Endothelial cell of umbilical vein (primary cell): ENCODE results near the gene GLI3. TPM values are rescaled to one million over a fixed set of nuclear protein-coding genes. Genes with fewer than 3 reads are reported as not detected.
A peak's percentile ranks its signal among the peaks of the same experiment; 100 is the strongest.

Source experiments
- BruUV-seq: library from RNA; stranded (reverse); fragments of 400-500 nt; replicated peaks from 2 replicates; lab custom pipeline; 2021; lab: Mats Ljungman, UMichigan
- CTCF ChIA-PET: fragments of 300-600, 350-600 bp; sonication (Branson Sonifier 250); formaldehyde crosslinking; loops from one replicate; lab custom pipeline; 2021; ENCODE audit warnings: antibody characterized with exemption, inconsistent platforms; lab: Charles Lee
- POLR2A ChIA-PET: fragments of 300-600, 350-600 bp; sonication (Branson Sonifier 250); formaldehyde crosslinking; loops from one replicate; lab custom pipeline; 2021; ENCODE audit warnings: antibody characterized with exemption, inconsistent platforms; lab: Charles Lee
- DNase-seq: peaks from one replicate; pipeline ENCODE4 v3.0.0-alpha.2; 2011; ENCODE audit warnings: low read depth, low spot score
- FAIRE-seq: peaks from 2 replicates; lab custom pipeline; 2011; peaks lifted over from hg19 to GRCh38; lab: Jason Lieb, UNC
- H2AFZ ChIP-seq: 2 replicates; pipeline ENCODE4 v1.6.0; 2012; ENCODE audit warnings: low read depth, low read length, control low read depth, inconsistent platforms
- H3K27ac ChIP-seq: 2 replicates; pipeline ENCODE4 v1.5.1; 2011; ENCODE audit warnings: low read depth, mild to moderate bottlenecking, control low read depth, low read length, moderate library complexity; ENCODE audit not compliant: insufficient read depth
- H3K27me3 ChIP-seq, 2 experiments: 2 replicates each; pipeline versions ENCODE4 v1.6.0 to v1.6.1; 2011; ENCODE audit warnings: low read length in 2 of 2, mixed read lengths in 1 of 2; ENCODE audit not compliant: control insufficient read depth in 2 of 2, insufficient read depth in 2 of 2
- H3K36me3 ChIP-seq, 2 experiments: 2 replicates in 1 of 2; 3 replicates in 1 of 2; pipeline ENCODE4 v1.5.1; 2011; ENCODE audit warnings: low read length in 2 of 2, mild to moderate bottlenecking in 1 of 2, moderate library complexity in 1 of 2; ENCODE audit not compliant: control insufficient read depth in 2 of 2, insufficient read depth in 2 of 2; ENCODE audit errors: extremely low read depth in 1 of 2
- H3K4me1 ChIP-seq: 3 replicates; pipeline ENCODE4 v1.5.1; 2011; ENCODE audit warnings: mild to moderate bottlenecking, low read length; ENCODE audit not compliant: control insufficient read depth, insufficient read depth; ENCODE audit errors: extremely low read depth
- H3K4me2 ChIP-seq: 2 replicates; pipeline ENCODE4 v1.6.1; 2011; ENCODE audit warnings: low read length, control low read depth, mixed read lengths; ENCODE audit not compliant: insufficient read depth
- H3K4me3 ChIP-seq, 3 experiments: fragments of 200-600 bp in 1 of 3; sonication (generic), shearing (Covaris generic) in 1 of 3; replicated peaks in 1 of 3; 2 replicates each; pipeline ENCODE4 v1.5.1; 2011 to 2016; ENCODE audit warnings: control low read depth in 3 of 3, low read length in 3 of 3, mild to moderate bottlenecking in 2 of 3, inconsistent platforms in 1 of 3, low read depth in 1 of 3, moderate library complexity in 1 of 3; ENCODE audit not compliant: insufficient read depth in 1 of 3
- H3K79me2 ChIP-seq: 2 replicates; pipeline ENCODE4 v1.6.0; 2012; ENCODE audit warnings: low read length, inconsistent platforms; ENCODE audit not compliant: control insufficient read depth, insufficient read depth
- H3K9ac ChIP-seq: replicated peaks from 2 replicates; pipeline ENCODE3; 2011; ENCODE audit warnings: low read length, control low read depth; ENCODE audit not compliant: insufficient read depth; ENCODE audit errors: extremely low read depth
- H3K9me1 ChIP-seq: replicated peaks from 3 replicates; pipeline ENCODE4 v1.6.0; 2011; ENCODE audit warnings: mild to moderate bottlenecking, low read length; ENCODE audit not compliant: control insufficient read depth, insufficient read depth; ENCODE audit errors: extremely low read depth
- H3K9me3 ChIP-seq: replicated peaks from 2 replicates; pipeline ENCODE4 v1.5.1; 2012; ENCODE audit warnings: low read length, inconsistent platforms; ENCODE audit not compliant: control insufficient read depth, insufficient read depth
- H4K20me1 ChIP-seq: replicated peaks from 2 replicates; pipeline ENCODE3; 2011; ENCODE audit warnings: mild to moderate bottlenecking, low read length; ENCODE audit not compliant: control insufficient read depth, insufficient read depth; ENCODE audit errors: extremely low read depth
- CTCF ChIP-seq, 2 donors: IDR thresholded peaks; 1 replicate in 1 of 2; 2 replicates in 1 of 2; pipeline ENCODE4 v1.5.1; 2011; ENCODE audit warnings: low read length in 2 of 2, mild to moderate bottlenecking in 2 of 2, moderate library complexity in 2 of 2, control low read depth in 1 of 2, inconsistent platforms in 1 of 2, low read depth in 1 of 2; ENCODE audit not compliant: insufficient read depth in 1 of 2; ENCODE audit errors: extremely low read depth in 1 of 2
- EZH2 ChIP-seq: IDR thresholded peaks from 2 replicates; pipeline ENCODE4 v1.6.1; 2012; ENCODE audit warnings: borderline replicate concordance, low read depth, mild to moderate bottlenecking, moderate library complexity, low read length, inconsistent platforms; ENCODE audit not compliant: severe bottlenecking
- FOS ChIP-seq: IDR thresholded peaks from 2 replicates; pipeline ENCODE4 v1.6.1; 2011; ENCODE audit warnings: mild to moderate bottlenecking, low read length, moderate library complexity, borderline replicate concordance; ENCODE audit not compliant: insufficient read depth
- GATA2 ChIP-seq: IDR thresholded peaks from 2 replicates; pipeline ENCODE4 v1.7.0; 2011; ENCODE audit warnings: low read depth, mild to moderate bottlenecking, moderate library complexity, mixed read lengths, low read length; ENCODE audit not compliant: insufficient read length, insufficient read depth
- JUN ChIP-seq: IDR thresholded peaks from 2 replicates; pipeline ENCODE4 v1.6.1; 2011; ENCODE audit warnings: borderline replicate concordance, low read depth; ENCODE audit not compliant: insufficient read length, insufficient read depth
- MAX ChIP-seq: IDR thresholded peaks from 2 replicates; pipeline ENCODE4 v1.6.1; 2011; ENCODE audit not compliant: insufficient read depth, insufficient read length
- MYC ChIP-seq: IDR thresholded peaks from one replicate; pipeline ENCODE4 v1.6.1; 2011; ENCODE audit warnings: mild to moderate bottlenecking, low read depth, low read length
- POLR2A ChIP-seq: IDR thresholded peaks from 2 replicates; pipeline ENCODE4 v1.6.1; 2012; ENCODE audit warnings: low read depth, mild to moderate bottlenecking, control low read depth, low read length
- POLR2AphosphoS5 ChIP-seq: IDR thresholded peaks from 2 replicates; pipeline ENCODE4 v1.6.1; 2012; ENCODE audit warnings: low read depth, mild to moderate bottlenecking, control low read depth, low read length, moderate library complexity; ENCODE audit not compliant: insufficient read depth
- dilution Hi-C: fragments of 300-500 bp; cut with MboI; formaldehyde crosslinking; loops from one replicate; pipeline ENCODE4 v1.15.0; 2019; ENCODE audit warnings: low sequenced_read_pairs; ENCODE audit not compliant: extremely low pct_ligation_motif_present
- intact Hi-C: fragments of 100-400 bp; cut with micrococcal nuclease; formaldehyde crosslinking; loops from one replicate; pipeline ENCODE4 v1.10.0; 2022
- polyA plus RNA-seq, 4 experiments: library from polyadenylated mRNA; depleted of rRNA in 3 of 4; stranded (reverse) in 3 of 4; unstranded in 1 of 4; fragments of >200 nt; gene quantifications; 2 replicates each; pipeline versions ENCODE4 v1.2.1 to v1.2.3, GENCODE V29; 2011 to 2012; ENCODE audit warnings: missing spikeins in 1 of 4
- total RNA-seq: library from RNA; stranded (reverse); gene quantifications from 2 replicates; pipeline ENCODE4 v1.2.3, GENCODE V29; 2021

The GLI3 gene
- total and polyA plus RNA-seq, 2 donors (not counting 3 experiments of a cell fraction or from before 2014, with no cell fraction given): 6.0 to 24.9 TPM

- no peaks in the 10 kb centered on the region for H3K9me3 ChIP-seq
- no peak overlapping the region for H3K9ac ChIP-seq
- intact Hi-C loops: loop anchor here (1.0 to 5.0 kb wide), 6 partner anchors 15 to 1498 kb away; partner anchors contain the start of genes MRPL32 and PSMA2
- dilution Hi-C loops: no loop called here
- no peaks in the 10 kb centered on the region for H3K36me3 ChIP-seq
- BruUV-seq: no TSS peak
- H3K9me1 ChIP-seq: no peaks in the 10 kb centered on the region
- H3K27me3 ChIP-seq: peaks cover under 1 to 3% of the 10 kb centered on the region in 2 experiments
- H3K4me3 ChIP-seq: no peak overlapping the region
- DNase-seq: peak; percentile 72
- FAIRE-seq: peak; percentile 97
- H2AFZ ChIP-seq: no peak overlapping the region
- H3K4me2 ChIP-seq: no peak overlapping the region
- H4K20me1 ChIP-seq: no peaks in the 10 kb centered on the region
- CTCF ChIA-PET: interaction anchor here (0.5 to 8.7 kb wide), 89 partner anchors 8 to 1898 kb away, joined by 3 to 354 read pairs (median 4); partner anchors contain the start of genes MRPL32 and PSMA2
- no peak overlapping the region for H3K27ac ChIP-seq
- POLR2A ChIA-PET: no interaction called here
- H3K4me1 ChIP-seq: no peaks in the 10 kb centered on the region
- no peak for TF ChIP-seq FOS
- peak; percentile 86 to 87 for TF ChIP-seq CTCF (IDR thresholded peaks at IDR 0.05; ENCODE audit: extremely low read depth in 1 of 2, insufficient read depth in 1 of 2, low read depth in 1 of 2, low read length in 2 of 2)
- no peaks in the 10 kb centered on the region for H3K79me2 ChIP-seq
These were observed 296.2 kb downstream of the GLI3 start for GRCh38 chr7:41940760-41941343.

GRCh38 chr7:41938371-41938770, 298.6 kb downstream of the GLI3 start:
- H3K36me3 ChIP-seq: no peaks in the 10 kb centered on the region
- no peak overlapping the region for H3K4me2 ChIP-seq
- H3K9me3 ChIP-seq: no peaks in the 10 kb centered on the region
- H3K27ac ChIP-seq: no peak overlapping the region
- no peaks in the 10 kb centered on the region for H3K79me2 ChIP-seq
- ChIA-PET CTCF (interaction anchor here (0.9 to 7.9 kb wide), 2 partner anchors 902 to 938 kb away, joined by 4 to 335 read pairs; no protein-coding TSS in a partner anchor), POLR2A (no interaction called here)
- no peaks in the 10 kb centered on the region for H3K9me1 ChIP-seq
- no peak overlapping the region for H2AFZ ChIP-seq
- TF ChIP-seq POLR2A (no peak), POLR2AphosphoS5 (no peak), EZH2 (no peak), FOS (no peak), MAX (no peak), MYC (no peak), GATA2 (no peak), JUN (no peak), CTCF (IDR thresholded peaks at IDR 0.05; ENCODE audit: extremely low read depth in 1 of 2, insufficient read depth in 1 of 2, low read depth in 1 of 2, low read length in 2 of 2) (no peak)
- no peaks in the 10 kb centered on the region for H4K20me1 ChIP-seq
- BruUV-seq: no TSS peak
- H3K4me1 ChIP-seq: no peaks in the 10 kb centered on the region
- H3K27me3 ChIP-seq: peaks cover 0 to 4% of the 10 kb centered on the region in 2 experiments
- dilution Hi-C loops: no loop called here
- H3K4me3 ChIP-seq: no peak overlapping the region
- intact Hi-C loops: no loop called here
- FAIRE-seq (no peak), DNase-seq (no peak)
- H3K9ac ChIP-seq: no peak overlapping the region
